Vagina (tissue), 2 donors: ENCODE measurements around the gene TRANK1. TPM values are rescaled to one million over a fixed set of nuclear protein-coding genes. Genes with fewer than 3 reads are reported as not detected.
A peak's percentile ranks its signal among the peaks of the same experiment; 100 is the strongest.
"Not testable (repeated sequence)": the region's sequence is repeated elsewhere in the genome, so short reads cannot be mapped to it uniquely, and the experiment has no call there.

Experiments
- DNase-seq, 2 donors: peaks; one replicate each; pipeline ENCODE4 v3.0.0-alpha.2; 2017; ENCODE audit errors: extremely low spot score in 2 of 2
- H3K27ac ChIP-seq: fragments of 200-600 bp; sonication (generic); one replicate; pipeline ENCODE4 v1.5.1; 2019
- H3K27me3 ChIP-seq: fragments of 200-600 bp; sonication (generic); one replicate; pipeline ENCODE4 v1.5.1; 2019
- H3K36me3 ChIP-seq, 2 donors: fragments of 200-600 bp; sonication (generic); one replicate each; pipeline ENCODE4 v1.5.1; 2017 to 2019
- H3K4me1 ChIP-seq: fragments of 200-600 bp; sonication (generic); one replicate; pipeline ENCODE4 v1.5.1; 2019
- H3K4me3 ChIP-seq, 2 donors: fragments of 200-600 bp; sonication (generic); 1 replicate in 1 of 2; 2 replicates in 1 of 2; pipeline ENCODE4 v1.5.1; 2016 to 2019
- H3K9me3 ChIP-seq: fragments of 200-600 bp; sonication (generic); one replicate; pipeline ENCODE4 v1.5.1; 2019
- CTCF ChIP-seq, 3 experiments: fragments of 450-650 bp in 2 of 3; fragments of 200-600 bp in 1 of 3; sonication (generic) in 1 of 3; IDR thresholded peaks; one replicate each; pipeline ENCODE4 v1.5.1; 2017 to 2019; ENCODE audit warnings: antibody characterized with exemption in 3 of 3, mild to moderate bottlenecking in 2 of 3, moderate library complexity in 2 of 3
- POLR2A ChIP-seq, 2 donors: fragments of 450-650 bp; IDR thresholded peaks; one replicate each; pipeline ENCODE4 v1.6.1; 2017; ENCODE audit warnings: antibody characterized with exemption in 2 of 2, mild to moderate bottlenecking in 2 of 2, moderate library complexity in 2 of 2
- POLR2AphosphoS5 ChIP-seq, 2 donors: sonication (generic); formaldehyde crosslinking; IDR thresholded peaks; one replicate each; pipeline ENCODE4 v1.9.0; 2017; ENCODE audit warnings: antibody characterized with exemption in 2 of 2, mild to moderate bottlenecking in 2 of 2, low read depth in 1 of 2; ENCODE audit not compliant: insufficient read depth in 1 of 2
- intact Hi-C: fragments of 100-400 bp; cut with DNase I; formaldehyde crosslinking; loops from one replicate; pipeline ENCODE4 v1.15.1; 2023
- total RNA-seq: library from RNA; depleted of rRNA; stranded (reverse); fragments of >200 nt; gene quantifications from one replicate; pipeline ENCODE4 v1.2.3, GENCODE V29; 2016

TRANK1 gene
- total RNA-seq, 1 donor from 2014 or later: 17.7 TPM

- intact Hi-C loops: no loop called here
- Histone ChIP-seq H3K9me3 (no peaks in the 10 kb centered on the region), H3K27me3 (no peaks in the 10 kb centered on the region), H3K36me3 (peaks cover 0 to 32% of the 10 kb centered on the region in 2 donors), H3K4me1 (peaks cover 12% of the 10 kb centered on the region), H3K4me3 (no peak overlapping the region), H3K27ac (no peak overlapping the region)
- TF ChIP-seq POLR2AphosphoS5 (IDR thresholded peaks at IDR 0.05; ENCODE audit: insufficient read depth in 1 of 2, low read depth in 1 of 2): no peak
- TF ChIP-seq CTCF (IDR thresholded peaks at IDR 0.05): no peak
- no peak for TF ChIP-seq POLR2A (IDR thresholded peaks at IDR 0.05)
- DNase-seq: no peak
These were observed 51.7 kb downstream of the TRANK1 start for GRCh38 chr3:36893137-36893557.

GRCh38 chr3:36892457-36893136, 52.3 kb downstream of the TRANK1 start:
- Histone ChIP-seq H3K27ac (no peak overlapping the region), H3K4me1 (peaks cover 12% of the 10 kb centered on the region), H3K27me3 (no peaks in the 10 kb centered on the region), H3K36me3 (peaks cover 0 to 36% of the 10 kb centered on the region in 2 donors), H3K4me3 (no peak overlapping the region), H3K9me3 (no peaks in the 10 kb centered on the region)
- no peak for DNase-seq
- TF ChIP-seq CTCF (IDR thresholded peaks at IDR 0.05): no peak
- TF ChIP-seq POLR2A (IDR thresholded peaks at IDR 0.05): no peak
- TF ChIP-seq POLR2AphosphoS5 (IDR thresholded peaks at IDR 0.05; ENCODE audit: insufficient read depth in 1 of 2, low read depth in 1 of 2): no peak
- intact Hi-C loops: no loop called here

- no peak for DNase-seq
- Histone ChIP-seq H3K4me3 (no peak overlapping the region), H3K36me3 (peaks cover 0 to 35% of the 10 kb centered on the region in 2 donors), H3K4me1 (peaks cover 12% of the 10 kb centered on the region), H3K27me3 (no peaks in the 10 kb centered on the region), H3K9me3 (no peaks in the 10 kb centered on the region), H3K27ac (no peak overlapping the region)
- intact Hi-C loops: no loop called here
- TF ChIP-seq CTCF (IDR thresholded peaks at IDR 0.05) (no peak), POLR2AphosphoS5 (IDR thresholded peaks at IDR 0.05; ENCODE audit: insufficient read depth in 1 of 2, low read depth in 1 of 2) (no peak), POLR2A (IDR thresholded peaks at IDR 0.05) (no peak)
These were observed 53.1 kb downstream of the TRANK1 start for GRCh38 chr3:36891701-36892160.

GRCh38 chr3:36891097-36891496, 53.8 kb downstream of the TRANK1 start:
- DNase-seq: peak in 1 of 2 donors; percentile 13
- peaks cover 12% of the 10 kb centered on the region for H3K4me1 ChIP-seq
- H3K9me3 ChIP-seq, H3K4me3 ChIP-seq, H3K27ac ChIP-seq, intact Hi-C loops, H3K27me3 ChIP-seq: not testable (repeated sequence)
- peaks cover 0 to 35% of the 10 kb centered on the region in 2 donors for H3K36me3 ChIP-seq

GRCh38 chr3:36890261-36890660, 54.6 kb downstream of the TRANK1 start:
- peaks cover 12% of the 10 kb centered on the region for H3K4me1 ChIP-seq
- no peak overlapping the region for H3K4me3 ChIP-seq
- DNase-seq: no peak
- H3K27me3 ChIP-seq: no peaks in the 10 kb centered on the region
- no peak overlapping the region for H3K27ac ChIP-seq
- no peaks in the 10 kb centered on the region for H3K9me3 ChIP-seq
- peaks cover 0 to 35% of the 10 kb centered on the region in 2 donors for H3K36me3 ChIP-seq
- intact Hi-C loops: no loop called here
- no peak for TF ChIP-seq POLR2AphosphoS5 (IDR thresholded peaks at IDR 0.05; ENCODE audit: insufficient read depth in 1 of 2, low read depth in 1 of 2)

- TF ChIP-seq CTCF (IDR thresholded peaks at IDR 0.05): no peak
- TF ChIP-seq POLR2A (IDR thresholded peaks at IDR 0.05): no peak
- TF ChIP-seq POLR2AphosphoS5 (IDR thresholded peaks at IDR 0.05; ENCODE audit: insufficient read depth in 1 of 2, low read depth in 1 of 2): no peak
- peaks cover 0 to 6% of the 10 kb centered on the region in 2 donors for H3K36me3 ChIP-seq
- no peak for DNase-seq
- H3K4me1 ChIP-seq: no peaks in the 10 kb centered on the region
- intact Hi-C loops: no loop called here
- H3K27ac ChIP-seq: no peak overlapping the region
- H3K9me3 ChIP-seq: no peaks in the 10 kb centered on the region
- no peaks in the 10 kb centered on the region for H3K27me3 ChIP-seq
- no peak overlapping the region for H3K4me3 ChIP-seq
These were observed 63.1 kb downstream of the TRANK1 start for GRCh38 chr3:36881735-36882134.

GRCh38 chr3:36879842-36880241, 65.0 kb downstream of the TRANK1 start:
- H3K4me3 ChIP-seq, H3K4me1 ChIP-seq, H3K36me3 ChIP-seq, H3K27me3 ChIP-seq, DNase-seq, intact Hi-C loops, H3K27ac ChIP-seq, H3K9me3 ChIP-seq: not testable (repeated sequence)
